ENCODE results near the gene DPH2.

- TF ChIP-seq CTCF (conservative IDR thresholded peaks at IDR 0.05; ENCODE audit: low read length): no peak; the same call in 1 of the 2 replicates
- no peak for TF ChIP-seq EZH2phosphoT487 (IDR thresholded peaks at IDR 0.05; ENCODE audit: borderline replicate concordance)
These were observed 33.2 kb upstream of the DPH2 start for GRCh38 chr1:43936431-43937151.
